ENCODE data around the gene CAMK2N1.

Gene CAMK2N1

DNA sequence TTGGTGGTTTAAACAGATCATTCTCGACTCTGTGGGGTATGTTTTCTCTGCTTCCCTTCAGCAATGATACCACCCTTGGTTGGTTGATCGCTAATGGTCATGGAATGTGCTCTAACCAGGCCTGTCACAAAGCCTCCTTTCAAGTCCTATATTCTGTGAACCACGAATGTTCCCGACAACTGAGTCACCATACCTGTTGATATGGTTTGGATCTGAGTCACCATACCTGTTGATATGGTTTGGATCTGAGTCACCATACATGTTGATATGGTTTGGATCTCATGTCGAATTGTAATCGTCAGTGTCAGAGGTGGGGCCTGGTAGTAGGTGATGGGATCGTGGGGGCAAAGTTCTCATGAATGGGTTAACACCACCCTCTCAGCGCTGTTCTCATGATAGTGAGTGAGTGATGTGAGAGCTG is 10.2 kb upstream of the CAMK2N1 start:
- no peak for FAIRE-seq

GRCh38 chr1:20495661-20496060 is 9.7 kb upstream of the CAMK2N1 start:
- no peak for FAIRE-seq

DNA sequence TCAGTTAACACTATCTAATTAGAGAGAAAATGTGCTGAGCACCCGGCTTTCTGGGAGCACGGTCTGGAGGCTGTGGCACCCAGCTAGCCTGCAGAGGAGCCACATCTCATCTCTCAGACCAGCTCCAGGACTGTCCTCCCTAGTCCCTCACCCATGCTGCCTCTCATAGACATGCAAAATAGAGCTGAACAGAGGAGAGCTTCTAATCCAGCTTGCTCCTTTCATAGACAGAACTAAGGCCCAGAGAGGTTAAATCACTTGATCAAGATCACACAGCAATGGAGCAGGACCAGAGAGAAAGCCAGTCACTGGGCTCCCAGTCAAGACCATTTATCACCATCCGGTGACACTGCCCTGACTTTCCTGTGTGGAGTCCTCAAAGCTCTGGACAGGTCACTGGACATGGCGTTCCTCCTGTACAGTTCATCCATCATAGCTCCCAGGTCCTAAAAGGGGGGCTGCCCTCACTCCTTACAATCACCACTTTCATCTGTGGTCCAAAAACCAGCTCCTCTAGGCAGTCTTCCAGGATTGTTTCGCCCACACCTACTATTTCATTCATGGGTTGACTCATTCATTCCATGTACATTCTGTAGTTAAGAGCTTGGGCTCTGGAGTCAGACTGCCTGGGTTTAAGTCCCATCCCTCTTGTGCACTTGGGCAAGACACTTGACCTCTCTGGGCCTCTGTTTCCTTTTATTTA is 8.8 kb upstream of the CAMK2N1 start:
- FAIRE-seq, result no peak

DNA sequence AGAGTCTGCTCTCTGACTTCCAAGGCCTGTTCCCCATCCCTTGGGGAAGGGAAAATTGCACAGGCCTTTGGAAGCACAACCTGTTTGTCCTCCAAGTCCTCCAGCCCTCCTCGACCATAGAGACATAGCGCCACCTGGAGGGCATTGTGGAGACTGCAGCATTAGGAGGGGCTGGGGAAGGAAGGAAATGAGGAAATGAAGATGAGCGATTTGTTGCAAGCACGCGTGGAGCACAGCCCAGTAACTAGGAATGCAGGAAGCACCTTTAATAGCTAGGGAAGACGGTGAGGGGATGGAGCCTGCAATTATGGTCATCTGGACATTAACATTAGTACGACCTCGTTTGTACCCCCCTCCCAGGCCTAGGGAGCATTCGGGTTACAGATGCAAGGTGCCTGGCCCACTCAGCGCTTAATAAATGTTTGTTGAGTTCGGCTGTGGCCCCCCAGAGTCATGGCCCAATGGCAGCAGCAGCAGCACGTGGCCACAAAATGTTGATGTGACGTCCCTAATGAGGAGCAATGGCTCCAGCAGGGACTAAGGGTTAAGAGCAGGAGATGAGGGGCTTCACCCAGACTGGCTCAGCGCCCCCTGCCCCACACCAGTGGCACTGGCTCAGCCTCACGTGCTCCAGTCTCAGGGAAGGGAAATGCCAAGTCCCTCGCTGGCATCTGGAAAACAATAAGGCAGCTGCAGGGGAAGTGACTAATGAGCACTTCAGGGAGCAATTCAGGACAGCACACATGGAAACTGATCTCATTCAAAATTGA is 8.0 kb upstream of the CAMK2N1 start:
- no peak for FAIRE-seq

GRCh38 chr1:20493309-20493708 is 7.3 kb upstream of the CAMK2N1 start:
- no peak for FAIRE-seq

DNA sequence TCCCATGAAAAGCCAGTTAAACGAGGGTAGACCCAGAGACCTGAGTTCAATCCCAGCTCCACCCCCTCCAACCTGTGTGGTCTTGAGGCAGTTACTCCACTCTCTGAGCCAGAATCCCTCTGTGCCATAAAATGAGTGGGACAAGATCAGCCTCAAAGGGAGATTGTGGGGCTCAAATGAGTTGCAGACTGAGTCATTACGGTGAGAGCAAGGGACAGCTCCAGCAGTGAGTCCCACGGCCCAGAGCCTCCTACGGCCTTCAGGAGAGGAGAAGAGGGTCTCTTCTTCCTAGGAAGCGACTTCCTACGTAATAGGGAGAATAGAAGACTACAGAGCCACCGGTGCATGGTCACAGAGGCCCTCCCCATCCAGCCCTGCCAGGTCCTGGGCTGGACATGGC is 6.7 kb upstream of the CAMK2N1 start:
- no peak for FAIRE-seq

DNA sequence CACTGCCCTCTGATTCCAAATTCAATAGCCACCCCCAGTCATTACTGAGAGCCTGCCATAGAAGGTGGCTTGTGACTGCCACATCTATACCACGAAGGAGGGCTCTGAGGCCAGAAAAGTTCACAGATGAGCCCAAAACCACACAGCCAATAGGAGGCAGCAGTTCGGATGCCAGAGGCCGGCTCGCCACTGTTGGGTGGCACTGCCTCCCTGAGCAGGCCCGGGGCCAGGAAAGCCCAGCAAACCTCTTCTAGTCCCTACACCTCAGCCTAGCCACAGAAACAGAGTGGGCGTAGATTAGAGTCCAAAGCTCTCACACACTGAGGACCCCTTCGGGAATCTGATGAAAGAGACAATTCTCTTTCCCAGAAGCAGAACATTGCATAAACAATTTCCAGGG is 5.9 kb upstream of the CAMK2N1 start:
- no peak for FAIRE-seq

DNA sequence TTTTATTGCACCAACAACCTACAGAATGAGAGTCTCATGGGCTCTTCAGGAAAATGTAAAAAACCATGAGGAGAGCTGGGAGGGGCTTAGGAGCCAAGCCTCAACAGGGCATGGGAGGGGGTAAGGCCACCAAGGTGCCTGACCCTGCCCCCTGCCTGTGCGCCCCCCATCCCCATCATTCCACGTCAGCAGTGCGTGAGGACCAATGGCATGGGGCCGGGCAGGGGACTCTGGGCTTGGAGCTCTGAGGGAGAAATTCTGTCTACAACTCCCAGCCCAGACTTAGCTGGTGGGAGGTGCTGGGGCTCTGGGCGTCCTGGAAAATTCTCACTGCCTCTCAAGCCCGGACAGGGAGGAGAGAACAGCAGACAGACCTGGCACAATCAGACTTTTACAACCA is 5.2 kb upstream of the CAMK2N1 start:
- FAIRE-seq, result no peak

DNA sequence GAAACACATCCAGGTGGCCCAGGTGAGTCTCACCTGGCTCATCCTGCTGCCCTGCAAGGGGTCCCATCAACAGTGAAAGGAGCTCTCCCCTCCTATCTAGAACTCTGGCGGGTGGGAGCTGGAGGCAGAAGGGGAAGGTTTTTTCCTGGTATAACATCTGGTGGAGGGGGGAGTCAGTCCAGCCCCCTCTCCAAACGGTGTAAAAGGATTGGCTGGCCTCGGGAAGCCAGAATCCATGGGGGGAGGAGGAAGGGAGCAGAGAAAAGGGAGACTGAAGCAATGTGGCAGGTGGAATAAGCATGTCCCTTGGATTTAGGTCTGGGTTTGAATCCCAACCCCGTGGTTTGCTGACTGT is 1.2 kb upstream of the CAMK2N1 start:
- no peak for FAIRE-seq

GRCh38 chr1:20486457-20487235 is 636 bp upstream of the CAMK2N1 start:
- FAIRE-seq, result no peak

GRCh38 chr1:20484519-20485462 is 1.2 kb downstream of the CAMK2N1 start:
- FAIRE-seq, result no peak

- no peak for FAIRE-seq
These were observed 2.0 kb downstream of the CAMK2N1 start for GRCh38 chr1:20483833-20484518.

- FAIRE-seq, result no peak
These were observed 2.7 kb downstream of the CAMK2N1 start for GRCh38 chr1:20483098-20483832.

DNA sequence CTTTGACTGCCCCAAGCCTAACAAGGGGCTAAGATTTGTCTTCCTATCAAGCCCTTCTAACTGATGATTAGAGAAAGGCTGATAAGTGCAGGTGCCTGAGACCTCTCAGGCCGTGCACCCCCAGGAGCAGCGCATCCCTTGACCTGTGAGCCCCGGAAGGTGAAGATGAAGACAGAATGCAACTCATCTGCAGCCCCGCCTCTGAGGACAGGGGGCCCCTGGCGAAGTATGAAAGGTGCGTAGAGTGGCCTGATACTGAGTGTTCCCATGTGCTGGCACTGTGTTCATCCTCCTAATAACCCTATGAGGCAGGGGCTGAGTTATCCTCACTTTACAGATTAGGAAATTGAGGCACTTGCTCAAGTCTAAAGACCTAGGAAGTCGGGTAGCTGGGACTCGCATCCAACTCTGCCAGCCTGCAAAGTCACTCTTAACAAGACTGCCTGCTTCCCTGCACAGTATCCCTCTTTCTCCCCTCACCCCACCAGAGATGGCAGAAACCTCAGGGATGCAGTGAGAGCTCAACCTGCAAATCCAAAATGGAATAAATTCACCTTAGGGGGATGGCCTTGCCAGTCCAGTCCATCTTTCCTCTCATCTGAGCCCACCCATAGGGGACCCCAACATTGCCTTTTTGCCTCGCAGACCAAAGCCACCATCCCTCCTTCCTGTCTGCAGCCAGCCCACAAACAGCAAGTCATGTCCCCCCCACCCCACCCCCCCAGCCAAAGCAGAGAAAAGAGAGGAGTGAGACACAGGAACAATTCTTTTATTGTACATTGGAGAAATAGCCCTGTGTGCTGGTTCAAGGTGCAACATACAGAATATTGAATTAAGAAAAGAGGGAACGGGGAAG is 4.1 kb downstream of the CAMK2N1 start:
- no peak for FAIRE-seq

DNA sequence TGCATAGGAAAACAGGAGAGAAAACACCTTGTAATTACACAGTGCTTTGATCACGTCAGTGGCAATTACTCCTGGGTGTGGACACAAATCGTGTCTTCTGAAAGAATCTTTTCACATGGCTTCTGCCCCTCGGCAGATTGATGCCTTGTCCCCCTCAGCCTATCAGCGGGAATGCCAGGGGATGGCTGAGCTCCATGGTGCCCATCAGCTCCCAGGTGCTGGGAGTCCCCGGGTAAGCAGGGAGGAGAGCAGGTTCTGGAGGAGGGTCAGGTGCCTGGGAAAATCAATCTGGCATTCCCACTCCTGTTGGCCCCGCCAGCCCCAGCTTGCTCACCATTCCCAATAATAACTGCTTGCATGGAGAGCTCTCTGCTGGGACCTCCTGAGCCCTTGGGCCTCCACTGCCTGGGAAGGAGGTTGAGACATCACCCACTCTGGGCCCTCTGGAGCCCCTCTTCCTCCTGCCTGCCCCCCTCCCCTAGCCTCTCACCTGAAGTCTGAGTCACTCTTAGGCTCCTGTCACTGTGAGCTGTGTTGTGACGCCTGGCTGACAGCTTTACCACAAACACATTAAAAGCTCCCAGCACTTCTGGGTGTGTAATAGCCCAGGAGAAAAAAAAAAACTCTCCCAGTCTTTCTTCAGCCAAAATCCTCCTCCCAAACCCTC is 4.9 kb downstream of the CAMK2N1 start:
- no peak for FAIRE-seq

- no peak for FAIRE-seq
These were observed 5.6 kb downstream of the CAMK2N1 start for GRCh38 chr1:20480243-20480944.

GRCh38 chr1:20479840-20480239 is 6.2 kb downstream of the CAMK2N1 start:
- FAIRE-seq, result no peak

DNA sequence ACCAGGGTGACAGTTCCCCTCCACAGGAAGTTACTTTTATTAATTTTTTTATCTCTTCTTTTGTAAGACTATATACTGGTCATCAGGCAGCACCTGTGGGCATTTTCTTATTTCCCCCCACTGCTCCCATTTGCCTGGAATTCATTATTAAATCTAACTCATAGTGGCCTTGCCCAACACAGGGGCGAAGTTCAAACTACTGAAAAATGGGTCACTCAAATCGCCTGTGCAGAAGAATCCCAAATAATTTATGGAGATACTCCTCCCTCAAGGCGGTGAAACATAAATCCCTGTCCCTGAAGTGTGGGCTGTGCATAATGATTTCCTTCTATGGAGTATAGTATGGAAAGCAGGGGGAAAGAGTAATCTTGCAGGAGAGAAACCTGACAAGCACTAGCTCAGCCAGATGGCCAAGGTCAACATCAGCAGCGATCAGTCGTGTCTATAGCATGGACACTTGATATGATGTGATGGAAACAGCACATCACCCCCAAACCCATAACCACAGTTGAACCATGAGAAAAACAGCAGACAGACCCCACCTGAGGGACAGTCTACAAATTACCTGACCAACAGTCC is 7.9 kb downstream of the CAMK2N1 start:
- no peak for FAIRE-seq

All from colon (tissue), 2 donors.